DND-41 (cell line): ENCODE data around the gene MYH16.

Source experiments
- ATAC-seq: fragments of 200-7000 bp; cut with Tn5 transposase; 3 replicates; pipeline ENCODE4 v1.9.1; 2021; ENCODE audit warnings: low read depth; ENCODE audit not compliant: insufficient read depth
- DNase-seq: peaks from one replicate; pipeline ENCODE4 v3.0.0-alpha.2; 2020
- H2AFZ ChIP-seq: 2 replicates; pipeline ENCODE4 v1.6.0; 2012; ENCODE audit warnings: low read depth, low read length
- H3K27ac ChIP-seq: 2 replicates; pipeline ENCODE4 v1.5.1; 2012; ENCODE audit warnings: low read length, inconsistent platforms
- H3K27me3 ChIP-seq: fragments of 200-600 bp; sonication (generic); 2 replicates; pipeline ENCODE4 v1.6.0; 2012; ENCODE audit warnings: low read length, mild to moderate bottlenecking, inconsistent platforms; ENCODE audit not compliant: insufficient read depth, poor library complexity
- H3K36me3 ChIP-seq: 2 replicates; pipeline ENCODE4 v1.5.1; 2012; ENCODE audit warnings: low read length, inconsistent platforms; ENCODE audit not compliant: insufficient read depth
- H3K4me1 ChIP-seq: 2 replicates; pipeline ENCODE4 v1.5.1; 2012; ENCODE audit warnings: mild to moderate bottlenecking, low read length; ENCODE audit not compliant: insufficient read depth
- H3K4me2 ChIP-seq: 2 replicates; pipeline ENCODE4 v1.6.0; 2012; ENCODE audit warnings: mild to moderate bottlenecking, moderate library complexity, low read length, inconsistent platforms; ENCODE audit not compliant: insufficient read depth
- H3K4me3 ChIP-seq, 2 experiments: fragments of 200-600 bp in 1 of 2; shearing (Covaris generic) in 1 of 2; 2 replicates each; pipeline ENCODE4 v1.5.1; 2012 to 2016; ENCODE audit warnings: inconsistent platforms in 2 of 2, low read length in 2 of 2, mild to moderate bottlenecking in 2 of 2, low read depth in 1 of 2, moderate library complexity in 1 of 2
- H3K79me2 ChIP-seq: 2 replicates; pipeline ENCODE4 v1.6.0; 2012; ENCODE audit warnings: low read length, inconsistent platforms; ENCODE audit not compliant: insufficient read depth
- H3K9ac ChIP-seq: 2 replicates; pipeline ENCODE4 v1.6.0; 2012; ENCODE audit warnings: low read depth, mild to moderate bottlenecking, inconsistent platforms, low read length, moderate library complexity
- H3K9me3 ChIP-seq: 2 replicates; pipeline ENCODE4 v1.5.1; 2012; ENCODE audit warnings: low read length, moderate library complexity, mild to moderate bottlenecking, inconsistent platforms; ENCODE audit not compliant: insufficient read depth, severe bottlenecking
- H4K20me1 ChIP-seq: 2 replicates; pipeline ENCODE4 v1.6.0; 2012; ENCODE audit warnings: low read length; ENCODE audit not compliant: insufficient read depth
- EZH2 ChIP-seq: IDR thresholded peaks from 3 replicates; pipeline ENCODE4 v1.6.1; 2012; ENCODE audit warnings: borderline replicate concordance, low read depth, mild to moderate bottlenecking, moderate library complexity, low read length, inconsistent platforms; ENCODE audit not compliant: severe bottlenecking
- TF ChIP-seq, protein P1 (sequence below): IDR thresholded peaks from 2 replicates; pipeline ENCODE4 v1.5.1; 2012; ENCODE audit warnings: borderline replicate concordance, low read length, moderate library complexity, mild to moderate bottlenecking; ENCODE audit not compliant: poor library complexity, severe bottlenecking; ENCODE audit errors: extremely low read depth

MYH16 gene

DNA sequence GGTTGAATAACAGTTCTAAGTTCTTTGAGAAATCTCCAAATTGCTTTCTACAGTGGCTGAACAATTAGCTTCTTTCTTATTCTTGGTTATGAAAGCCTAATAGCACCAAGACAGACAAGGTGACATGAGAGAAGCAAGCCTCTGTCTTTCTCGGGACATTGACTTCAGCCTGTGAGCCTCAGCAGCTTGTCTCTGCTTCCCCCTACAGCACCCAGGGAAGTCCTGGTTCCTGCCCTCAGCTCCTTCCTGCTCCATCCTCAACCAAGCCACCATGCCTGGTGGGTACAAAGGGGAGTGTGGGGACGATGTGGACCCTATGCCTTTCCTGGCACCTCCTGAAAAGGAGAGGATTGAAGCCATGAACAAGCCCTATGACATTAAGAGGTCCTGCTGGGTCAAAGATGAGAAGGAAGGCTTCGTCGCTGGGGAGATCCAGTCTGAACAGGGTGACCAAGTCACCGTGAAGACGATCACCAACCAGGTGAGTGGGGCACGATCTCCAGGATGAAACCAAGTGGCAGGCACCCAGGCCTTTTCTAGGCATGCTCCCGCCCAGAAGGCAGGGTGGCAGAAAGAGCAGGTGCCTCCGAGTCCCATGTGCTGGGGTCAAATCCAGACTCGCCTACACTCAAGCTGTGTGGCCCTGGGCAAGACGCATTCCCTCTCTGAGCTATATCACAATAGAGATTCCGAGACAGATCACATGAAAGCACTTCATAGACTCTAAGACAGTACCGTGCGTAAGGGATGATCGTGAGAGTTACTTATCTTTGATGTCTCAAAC, 33.9 kb upstream of the MYH16 start:
- H3K9ac ChIP-seq: no peak overlapping the region
- H3K79me2 ChIP-seq: no peaks in the 10 kb centered on the region
- H4K20me1 ChIP-seq: no peaks in the 10 kb centered on the region
- no peaks in the 10 kb centered on the region for H3K9me3 ChIP-seq
- H3K4me3 ChIP-seq: no peak overlapping the region
- TF ChIP-seq, protein P1, sequence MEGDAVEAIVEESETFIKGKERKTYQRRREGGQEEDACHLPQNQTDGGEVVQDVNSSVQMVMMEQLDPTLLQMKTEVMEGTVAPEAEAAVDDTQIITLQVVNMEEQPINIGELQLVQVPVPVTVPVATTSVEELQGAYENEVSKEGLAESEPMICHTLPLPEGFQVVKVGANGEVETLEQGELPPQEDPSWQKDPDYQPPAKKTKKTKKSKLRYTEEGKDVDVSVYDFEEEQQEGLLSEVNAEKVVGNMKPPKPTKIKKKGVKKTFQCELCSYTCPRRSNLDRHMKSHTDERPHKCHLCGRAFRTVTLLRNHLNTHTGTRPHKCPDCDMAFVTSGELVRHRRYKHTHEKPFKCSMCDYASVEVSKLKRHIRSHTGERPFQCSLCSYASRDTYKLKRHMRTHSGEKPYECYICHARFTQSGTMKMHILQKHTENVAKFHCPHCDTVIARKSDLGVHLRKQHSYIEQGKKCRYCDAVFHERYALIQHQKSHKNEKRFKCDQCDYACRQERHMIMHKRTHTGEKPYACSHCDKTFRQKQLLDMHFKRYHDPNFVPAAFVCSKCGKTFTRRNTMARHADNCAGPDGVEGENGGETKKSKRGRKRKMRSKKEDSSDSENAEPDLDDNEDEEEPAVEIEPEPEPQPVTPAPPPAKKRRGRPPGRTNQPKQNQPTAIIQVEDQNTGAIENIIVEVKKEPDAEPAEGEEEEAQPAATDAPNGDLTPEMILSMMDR: no peak
- no peak for TF ChIP-seq EZH2
- no peak overlapping the region for H2AFZ ChIP-seq
- no peak for ATAC-seq
- no peaks in the 10 kb centered on the region for H3K4me1 ChIP-seq
- no peaks in the 10 kb centered on the region for H3K36me3 ChIP-seq
- H3K27me3 ChIP-seq: no peaks in the 10 kb centered on the region
- no peak for DNase-seq
- no peak overlapping the region for H3K4me2 ChIP-seq
- no peak overlapping the region for H3K27ac ChIP-seq

DNA sequence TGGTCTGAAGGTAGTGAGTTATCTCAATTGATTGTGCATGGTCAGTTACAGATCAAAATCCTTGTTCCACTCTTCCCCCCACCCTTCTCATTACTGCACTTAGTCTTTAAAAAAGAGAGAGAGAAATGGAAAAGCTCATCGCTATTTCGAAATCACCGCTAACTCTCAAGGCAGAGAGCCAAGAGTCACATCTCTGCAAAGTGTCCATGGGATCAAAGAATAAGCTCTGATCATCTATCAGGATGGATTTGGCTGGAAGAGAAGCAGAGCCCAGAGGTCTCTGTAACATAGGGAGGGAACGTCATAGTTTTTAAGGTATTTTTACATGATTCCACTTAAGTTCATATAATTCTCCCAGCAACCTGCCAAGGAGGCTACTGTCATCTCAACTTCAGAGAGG, 30.0 kb upstream of the MYH16 start:
- Histone ChIP-seq H3K4me2 (no peak overlapping the region), H3K4me3 (no peak overlapping the region), H2AFZ (no peak overlapping the region), H3K36me3 (no peaks in the 10 kb centered on the region), H3K4me1 (no peaks in the 10 kb centered on the region), H3K27ac (no peak overlapping the region), H4K20me1 (no peaks in the 10 kb centered on the region), H3K27me3 (peaks cover 2% of the 10 kb centered on the region), H3K9ac (no peak overlapping the region), H3K79me2 (no peaks in the 10 kb centered on the region), H3K9me3 (no peaks in the 10 kb centered on the region)
- ATAC-seq (no peak), DNase-seq (no peak)
- TF ChIP-seq, protein P1: no peak
- TF ChIP-seq EZH2: no peak

DNA sequence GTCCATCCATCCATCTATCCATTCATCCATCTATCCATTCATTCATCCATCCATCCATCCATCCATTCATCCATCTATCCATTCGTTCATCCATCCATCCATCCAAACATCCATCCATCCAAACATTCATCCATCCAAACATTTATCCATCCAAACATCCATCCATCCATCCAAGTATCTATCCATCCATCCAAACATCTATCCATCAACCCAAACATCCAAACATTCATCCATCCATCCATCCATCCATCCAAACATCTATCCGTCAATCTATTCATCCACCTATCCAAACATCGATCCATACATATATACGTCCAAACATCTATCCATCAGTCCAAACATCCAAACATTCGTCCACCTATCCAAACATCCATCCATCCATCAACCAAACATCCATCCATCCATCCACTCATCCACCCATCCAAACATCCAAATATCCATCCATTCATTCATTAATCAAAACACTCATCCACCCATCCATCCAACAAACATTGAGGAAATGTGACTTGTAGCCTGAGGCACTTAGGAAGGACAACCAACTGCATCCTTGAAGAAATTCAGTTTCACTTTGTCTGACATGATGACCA, 28.8 kb upstream of the MYH16 start:
- H4K20me1 ChIP-seq: no peaks in the 10 kb centered on the region
- H3K27me3 ChIP-seq: peaks cover 2% of the 10 kb centered on the region
- H2AFZ ChIP-seq: no peak overlapping the region
- ATAC-seq (no peak), DNase-seq (no peak)
- H3K4me3 ChIP-seq: no peak overlapping the region
- H3K27ac ChIP-seq: no peak overlapping the region
- no peaks in the 10 kb centered on the region for H3K4me1 ChIP-seq
- H3K4me2 ChIP-seq: no peak overlapping the region
- no peaks in the 10 kb centered on the region for H3K36me3 ChIP-seq
- no peak overlapping the region for H3K9ac ChIP-seq
- H3K79me2 ChIP-seq: no peaks in the 10 kb centered on the region
- H3K9me3 ChIP-seq: no peaks in the 10 kb centered on the region
- TF ChIP-seq, protein P1: no peak
